ENCODE measurements around the gene GAREM2.
A peak's percentile ranks its signal among the peaks of the same experiment; 100 is the strongest.

The GAREM2 gene

GRCh38 chr2:26187114-26187513, 14.2 kb downstream of the GAREM2 start:
- H3K27ac Mint-ChIP-seq: no peak overlapping the region
- DNase-seq: no peak
- H3K4me1 Mint-ChIP-seq: peaks cover 6 to 16% of the 10 kb centered on the region in 2 donors
- no peak overlapping the region for H3K4me3 Mint-ChIP-seq
- H3K36me3 Mint-ChIP-seq: peaks cover 8 to 17% of the 10 kb centered on the region in 2 donors
- H3K9me3 Mint-ChIP-seq: no peaks in the 10 kb centered on the region
- ATAC-seq (replicated peaks): no peak
- H3K27me3 Mint-ChIP-seq: peaks cover 10 to 15% of the 10 kb centered on the region in 2 donors

DNA sequence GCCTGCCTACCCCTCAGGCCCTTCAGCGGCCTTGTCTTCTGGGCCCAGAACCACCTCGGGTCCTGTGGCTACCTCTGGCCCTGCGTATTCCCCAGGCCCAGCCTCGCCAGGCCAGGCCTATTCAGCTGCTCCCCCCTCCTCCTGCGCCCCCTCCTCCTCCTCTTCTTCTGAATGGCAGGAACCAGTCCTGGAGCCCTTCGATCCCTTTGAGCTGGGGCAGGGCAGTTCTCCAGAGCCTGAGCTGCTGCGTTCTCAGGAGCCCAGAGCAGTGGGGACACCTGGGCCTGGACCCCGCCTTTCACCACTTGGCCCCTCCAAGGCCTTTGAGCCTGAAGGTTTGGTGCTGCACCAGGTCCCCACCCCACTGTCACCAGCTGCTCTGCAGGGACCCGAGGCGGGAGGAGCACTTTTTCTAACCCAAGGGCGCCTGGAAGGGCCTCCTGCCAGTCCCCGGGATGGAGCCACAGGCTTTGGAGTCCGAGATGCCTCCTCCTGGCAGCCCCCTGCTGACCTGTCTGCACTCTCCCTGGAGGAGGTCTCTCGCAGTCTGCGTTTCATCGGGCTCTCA, 14.7 kb downstream of the GAREM2 start:
- DNase-seq: no peak
- H3K9me3 Mint-ChIP-seq: no peaks in the 10 kb centered on the region
- no peak for ATAC-seq (replicated peaks)
- no peak overlapping the region for H3K4me3 Mint-ChIP-seq
- no peak overlapping the region for H3K27ac Mint-ChIP-seq
- H3K27me3 Mint-ChIP-seq: peaks cover 8 to 15% of the 10 kb centered on the region in 2 donors
- peaks cover 6 to 16% of the 10 kb centered on the region in 2 donors for H3K4me1 Mint-ChIP-seq
- H3K36me3 Mint-ChIP-seq: peaks cover 8 to 17% of the 10 kb centered on the region in 2 donors

- DNase-seq: no peak
- no peak for ATAC-seq (replicated peaks)
- Mint-ChIP-seq H3K27ac (no peak overlapping the region), H3K9me3 (no peaks in the 10 kb centered on the region), H3K36me3 (peaks cover 15 to 25% of the 10 kb centered on the region in 2 donors), H3K27me3 (peaks cover 8 to 15% of the 10 kb centered on the region in 2 donors), H3K4me3 (no peak overlapping the region), H3K4me1 (peaks cover 6 to 16% of the 10 kb centered on the region in 2 donors)
Measured at GRCh38 chr2:26189123-26189522, 16.2 kb downstream of the GAREM2 start.

DNA sequence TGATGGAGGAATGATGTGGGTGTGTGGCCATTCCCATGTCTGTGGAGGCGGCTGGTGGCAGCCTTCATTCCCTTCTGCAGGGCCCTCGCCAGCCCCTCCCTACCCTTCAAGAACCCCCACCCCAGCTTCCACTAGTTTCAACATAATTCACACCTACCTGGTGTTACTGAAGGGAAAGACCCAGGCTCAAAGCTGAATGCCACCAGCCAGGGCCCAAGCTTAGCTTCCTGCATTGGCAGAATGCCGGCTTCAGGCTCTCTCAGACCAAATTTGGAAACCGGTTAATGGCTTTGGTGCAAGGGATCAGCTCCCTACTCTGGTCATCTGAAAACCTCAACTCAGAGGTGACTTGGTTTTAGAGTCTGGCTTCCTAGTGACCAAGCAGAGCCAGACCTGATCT, 16.9 kb downstream of the GAREM2 start:
- DNase-seq: no peak
- ATAC-seq (replicated peaks): no peak
- H3K4me3 Mint-ChIP-seq: no peak overlapping the region
- H3K27ac Mint-ChIP-seq: no peak overlapping the region
- H3K4me1 Mint-ChIP-seq: peaks cover 6 to 16% of the 10 kb centered on the region in 2 donors
- H3K9me3 Mint-ChIP-seq: no peaks in the 10 kb centered on the region
- H3K27me3 Mint-ChIP-seq: peaks cover 8 to 15% of the 10 kb centered on the region in 2 donors
- peaks cover 20 to 31% of the 10 kb centered on the region in 2 donors for H3K36me3 Mint-ChIP-seq

DNA sequence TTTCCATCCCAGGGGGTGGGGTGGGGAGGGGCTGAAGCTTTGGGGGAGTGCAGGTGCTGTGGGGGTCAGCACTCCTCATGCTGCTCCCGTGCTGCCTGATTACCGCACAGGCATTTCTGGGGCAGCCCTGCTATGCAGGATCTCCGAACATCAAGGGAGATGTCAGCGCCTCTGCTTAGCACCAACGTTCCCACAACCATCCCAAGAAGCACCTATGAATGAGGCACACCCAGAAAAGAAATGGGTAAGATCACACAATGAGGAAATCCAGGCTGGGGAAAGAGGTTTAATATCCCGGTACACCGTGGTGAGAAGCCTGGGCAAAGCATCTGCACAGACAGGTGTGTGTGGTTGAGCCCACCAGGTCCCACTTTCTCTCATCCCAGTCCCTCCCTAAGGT, 17.5 kb downstream of the GAREM2 start:
- Mint-ChIP-seq H3K27ac (no peak overlapping the region), H3K36me3 (peaks cover 26 to 37% of the 10 kb centered on the region in 2 donors), H3K4me3 (no peak overlapping the region), H3K27me3 (peaks cover 4 to 11% of the 10 kb centered on the region in 2 donors), H3K9me3 (no peaks in the 10 kb centered on the region), H3K4me1 (peaks cover 6 to 13% of the 10 kb centered on the region in 2 donors)
- DNase-seq (no peak), ATAC-seq (replicated peaks) (no peak)

DNA sequence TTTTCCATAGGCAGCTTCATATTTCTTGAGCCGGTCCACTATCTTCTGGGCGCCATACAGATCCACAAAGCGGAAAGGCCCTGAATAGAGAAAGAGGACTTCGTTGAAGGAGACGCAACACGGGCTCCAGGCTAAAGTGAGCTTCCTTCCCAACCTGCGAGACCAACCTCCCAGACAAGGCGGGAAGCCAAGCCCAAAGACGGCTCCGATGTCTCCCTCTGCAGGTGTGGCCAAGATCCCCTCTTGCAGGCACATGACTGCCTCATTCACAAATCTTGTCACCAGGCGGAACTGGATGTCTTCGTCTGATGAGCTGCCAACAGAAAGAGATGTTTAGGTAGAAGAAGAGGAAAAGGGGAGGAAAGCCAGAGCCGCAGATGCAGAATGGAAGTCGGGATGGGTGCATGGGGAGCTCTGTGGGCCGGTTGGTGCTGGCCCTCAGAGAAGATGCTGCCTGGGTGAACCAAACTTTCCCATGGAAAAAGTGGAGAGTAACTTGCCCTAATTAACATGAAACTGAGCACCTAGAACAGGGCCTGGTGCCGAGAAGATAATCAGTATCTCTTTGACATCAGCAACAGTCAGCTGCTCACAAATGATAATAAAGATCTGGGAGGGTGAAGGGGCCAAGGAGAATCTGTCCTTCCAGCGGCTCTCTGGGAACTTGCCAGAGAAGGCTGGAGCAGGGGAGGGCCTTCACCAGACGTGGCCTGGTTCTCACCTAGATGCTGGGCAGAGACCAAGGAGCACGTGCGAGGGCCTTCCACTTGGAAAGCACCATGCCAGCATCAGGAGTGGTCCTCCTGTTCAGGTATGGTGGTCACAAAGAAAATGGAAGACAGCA, 18.6 kb downstream of the GAREM2 start:
- Mint-ChIP-seq H3K27ac (no peak overlapping the region), H3K4me1 (peaks cover 1 to 2% of the 10 kb centered on the region in 2 donors), H3K9me3 (no peaks in the 10 kb centered on the region), H3K4me3 (no peak overlapping the region), H3K27me3 (no peaks in the 10 kb centered on the region), H3K36me3 (peaks cover 34 to 47% of the 10 kb centered on the region in 2 donors)
- ATAC-seq (replicated peaks) (no peak), DNase-seq (no peak)

DNA sequence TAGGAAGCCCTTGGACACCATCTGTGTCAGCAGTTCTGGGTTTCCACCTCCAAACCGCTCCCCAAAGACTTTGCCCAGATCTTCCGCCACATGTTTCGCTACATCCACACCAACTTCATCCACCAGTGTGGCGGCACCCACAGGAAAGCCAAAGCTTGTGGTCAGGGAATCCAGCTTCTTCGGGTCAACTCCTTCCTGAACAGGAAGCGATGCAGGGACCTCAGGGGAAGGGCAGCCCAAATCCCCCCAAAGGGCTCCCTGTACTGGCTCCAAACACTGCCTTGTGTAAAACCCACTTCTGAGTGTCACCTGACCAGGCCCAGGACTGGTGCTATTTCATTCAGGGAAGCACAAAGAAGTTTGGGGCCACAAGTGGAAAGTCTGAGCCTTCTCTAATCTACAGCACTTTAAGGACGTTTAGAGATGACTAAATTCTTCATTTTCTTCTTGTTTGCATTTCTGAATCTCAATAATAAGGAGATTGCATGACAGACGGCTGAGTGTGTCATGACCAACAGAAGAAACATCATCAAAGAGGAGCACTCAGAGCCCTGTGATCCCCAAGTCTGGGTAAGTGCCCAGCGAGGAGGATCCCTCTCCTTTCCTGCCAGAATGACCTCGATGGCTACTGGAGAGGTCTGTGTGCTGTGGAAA, 20.8 kb downstream of the GAREM2 start:
- Mint-ChIP-seq H3K27me3 (no peaks in the 10 kb centered on the region), H3K27ac (no peak overlapping the region), H3K4me3 (no peak overlapping the region), H3K36me3 (peaks cover 55 to 68% of the 10 kb centered on the region in 2 donors), H3K9me3 (peaks cover 9 to 14% of the 10 kb centered on the region in 2 donors), H3K4me1 (peaks cover 7 to 12% of the 10 kb centered on the region in 2 donors)
- ATAC-seq (replicated peaks) (no peak), DNase-seq (no peak)

DNA sequence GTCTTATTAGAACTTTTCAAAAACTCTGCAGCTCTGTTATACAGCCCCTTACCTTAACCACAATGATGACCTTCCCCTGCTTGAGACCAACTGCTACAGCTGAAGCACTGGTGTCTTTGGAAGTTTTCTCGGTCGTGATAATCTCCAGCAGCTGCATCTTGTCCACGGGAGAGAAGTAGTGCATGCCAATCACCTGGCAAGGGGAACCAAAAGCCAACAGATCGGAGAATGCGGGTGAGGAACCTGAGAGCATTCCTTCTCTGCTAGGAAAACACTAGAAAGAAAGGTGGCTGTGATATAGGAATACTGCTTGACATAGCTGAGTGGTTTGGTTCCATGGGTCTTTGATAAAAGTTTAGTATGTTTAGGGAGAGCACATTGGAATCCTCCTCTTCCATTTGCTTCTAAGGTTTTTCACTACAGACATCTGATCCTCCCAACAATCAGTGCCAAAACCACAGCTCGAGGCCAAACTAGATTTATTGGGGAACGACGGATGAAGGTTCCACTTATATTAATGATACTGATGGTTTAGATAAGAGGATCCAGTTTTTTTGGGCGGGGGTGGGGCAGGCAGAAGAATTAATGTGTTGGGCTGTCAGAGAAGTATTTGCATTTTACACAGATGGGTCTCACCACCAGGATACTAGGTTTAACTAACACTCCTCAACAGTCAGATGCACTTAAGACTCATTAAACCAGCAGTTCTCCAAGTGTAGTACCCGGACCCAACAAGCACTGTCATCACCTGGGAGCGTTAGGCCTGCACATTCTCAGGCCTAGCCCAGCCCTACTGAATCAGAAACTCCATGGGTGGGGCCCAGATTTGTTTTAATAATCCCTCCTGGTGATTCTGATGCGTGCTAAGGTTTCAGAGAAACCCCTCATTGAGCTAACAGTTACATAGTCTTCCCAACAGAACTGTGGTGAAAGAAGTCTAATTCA, 22.4 kb downstream of the GAREM2 start:
- H3K4me1 Mint-ChIP-seq: peaks cover 7 to 12% of the 10 kb centered on the region in 2 donors
- DNase-seq (no peak), ATAC-seq (replicated peaks) (no peak)
- H3K9me3 Mint-ChIP-seq: peaks cover 10 to 14% of the 10 kb centered on the region in 2 donors
- H3K36me3 Mint-ChIP-seq: peaks cover 68 to 79% of the 10 kb centered on the region in 2 donors
- H3K27ac Mint-ChIP-seq: no peak overlapping the region
- no peaks in the 10 kb centered on the region for H3K27me3 Mint-ChIP-seq
- no peak overlapping the region for H3K4me3 Mint-ChIP-seq

- DNase-seq (no peak), ATAC-seq (replicated peaks) (peak; percentile 99)
- Mint-ChIP-seq H3K27me3 (no peaks in the 10 kb centered on the region), H3K9me3 (peaks cover 10 to 14% of the 10 kb centered on the region in 2 donors), H3K36me3 (peaks cover 72 to 80% of the 10 kb centered on the region in 2 donors), H3K4me1 (peaks cover 7 to 12% of the 10 kb centered on the region in 2 donors), H3K4me3 (no peak overlapping the region), H3K27ac (no peak overlapping the region)
Measured at GRCh38 chr2:26196683-26197418, 24.0 kb downstream of the GAREM2 start.

GRCh38 chr2:26197516-26197915, 24.6 kb downstream of the GAREM2 start:
- no peaks in the 10 kb centered on the region for H3K27me3 Mint-ChIP-seq
- H3K4me1 Mint-ChIP-seq: peaks cover 7 to 12% of the 10 kb centered on the region in 2 donors
- peaks cover 10 to 14% of the 10 kb centered on the region in 2 donors for H3K9me3 Mint-ChIP-seq
- peak overlapping the region; percentile 51 for H3K27ac Mint-ChIP-seq
- no peak overlapping the region for H3K4me3 Mint-ChIP-seq
- ATAC-seq (replicated peaks) (no peak), DNase-seq (no peak)
- H3K36me3 Mint-ChIP-seq: peaks cover 79 to 85% of the 10 kb centered on the region in 2 donors

GRCh38 chr2:26202981-26203490, 30.1 kb downstream of the GAREM2 start:
- no peak overlapping the region for H3K27ac Mint-ChIP-seq
- no peaks in the 10 kb centered on the region for H3K4me1 Mint-ChIP-seq
- DNase-seq: no peak
- peaks cover 62 to 79% of the 10 kb centered on the region in 2 donors for H3K36me3 Mint-ChIP-seq
- no peak for ATAC-seq (replicated peaks)
- H3K9me3 Mint-ChIP-seq: peaks cover 4 to 6% of the 10 kb centered on the region in 2 donors
- no peaks in the 10 kb centered on the region for H3K27me3 Mint-ChIP-seq
- H3K4me3 Mint-ChIP-seq: no peak overlapping the region

DNA sequence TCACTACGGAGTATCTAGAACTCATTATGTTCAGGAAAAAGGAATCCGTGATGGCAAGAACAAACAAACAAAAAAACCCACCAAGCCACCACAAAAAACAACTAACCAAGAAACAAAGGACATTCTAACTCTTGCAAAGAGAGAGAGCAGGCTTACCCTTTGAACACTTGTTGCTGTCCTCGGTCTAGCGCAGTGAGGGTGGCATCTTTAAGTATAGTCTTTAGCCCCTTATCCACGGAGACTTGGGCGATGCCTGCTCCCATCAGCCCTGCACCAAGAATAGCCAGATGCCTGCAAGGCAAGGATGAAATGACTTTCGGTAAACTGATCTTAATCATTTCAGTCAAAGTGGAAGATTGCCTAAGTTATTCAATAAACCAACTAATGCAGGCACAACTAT, 31.0 kb downstream of the GAREM2 start:
- no peak for ATAC-seq (replicated peaks)
- DNase-seq: no peak
- H3K27me3 Mint-ChIP-seq: no peaks in the 10 kb centered on the region
- no peaks in the 10 kb centered on the region for H3K4me1 Mint-ChIP-seq
- peaks cover 0 to 1% of the 10 kb centered on the region in 2 donors for H3K9me3 Mint-ChIP-seq
- peaks cover 60 to 80% of the 10 kb centered on the region in 2 donors for H3K36me3 Mint-ChIP-seq
- H3K27ac Mint-ChIP-seq: no peak overlapping the region
- H3K4me3 Mint-ChIP-seq: no peak overlapping the region

DNA sequence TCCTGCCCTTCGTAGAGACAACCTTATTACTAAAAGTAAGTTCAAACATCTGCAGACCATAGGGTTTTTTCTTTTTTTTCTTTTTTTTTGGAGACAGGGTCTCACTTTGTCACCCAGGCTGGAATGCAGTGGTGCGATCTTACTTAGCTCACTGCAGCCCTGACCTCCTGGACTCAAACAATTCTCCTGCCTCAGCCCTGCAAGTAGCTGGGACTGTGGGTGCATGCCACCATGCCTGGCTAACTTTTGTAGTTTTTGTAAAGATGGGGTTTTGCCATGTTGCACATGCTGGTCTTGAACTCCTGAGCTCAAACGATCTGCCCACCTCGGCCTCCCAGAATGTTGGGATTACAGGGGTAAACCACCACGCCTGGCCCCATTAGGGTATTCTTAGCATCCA, 39.1 kb downstream of the GAREM2 start:
- H3K36me3 Mint-ChIP-seq: peaks cover 45 to 70% of the 10 kb centered on the region in 2 donors
- no peak for DNase-seq
- H3K9me3 Mint-ChIP-seq: no peaks in the 10 kb centered on the region
- no peaks in the 10 kb centered on the region for H3K27me3 Mint-ChIP-seq
- peaks cover 0 to 10% of the 10 kb centered on the region in 2 donors for H3K4me1 Mint-ChIP-seq
- H3K4me3 Mint-ChIP-seq: no peak overlapping the region
- ATAC-seq (replicated peaks): no peak
- H3K27ac Mint-ChIP-seq: no peak overlapping the region

Measured in stimulated activated naive B cell treated with anti-CD40 and anti-IgM and Interleukin-4, amounts not matched to agents 10 μg/mL and 1 μg/mL and 100 μg/mL, for 72 hours (primary cell).